PC-9 (cell line): ENCODE data around the gene IST1. TPM values are rescaled to one million over a fixed set of nuclear protein-coding genes. Genes with fewer than 3 reads are reported as not detected.

Experiments
- BruUV-seq: library from RNA; stranded (reverse); fragments of 400-500 nt; replicated peaks from 2 replicates; lab custom pipeline; 2021; lab: Mats Ljungman, UMichigan
- CTCF ChIA-PET: fragments of 300-600 bp; sonication (Branson Sonifier 250); formaldehyde crosslinking; loops from one replicate; lab custom pipeline; 2022; ENCODE audit warnings: antibody characterized with exemption; lab: Charles Lee
- POLR2A ChIA-PET: fragments of 300-600 bp; sonication (Branson Sonifier 250); formaldehyde crosslinking; loops from one replicate; lab custom pipeline; 2022; ENCODE audit warnings: antibody characterized with exemption; ENCODE audit not compliant: unreplicated experiment; lab: Charles Lee
- DNase-seq, 2 experiments: peaks; one replicate each; pipeline versions ENCODE4 v3.0.0 to v3.0.0-alpha.2; 2015 to 2022; ENCODE audit warnings: mixed read lengths in 1 of 2
- H2AFZ ChIP-seq: fragments of 200-600 bp; sonication (generic); 2 replicates; pipeline ENCODE4 v1.8.1; 2017; ENCODE audit warnings: antibody characterized with exemption
- H3F3A ChIP-seq: fragments of 200-600 bp; sonication (generic); 2 replicates; pipeline ENCODE4 v1.8.1; 2017; ENCODE audit warnings: antibody characterized with exemption, mild to moderate bottlenecking, low read depth; ENCODE audit not compliant: insufficient read depth
- H3K27ac ChIP-seq: fragments of 200-600 bp; sonication (generic); 2 replicates; pipeline ENCODE4 v1.6.1; 2016; ENCODE audit warnings: mixed run types
- H3K27me3 ChIP-seq: fragments of 200-600 bp; sonication (generic); 2 replicates; pipeline ENCODE4 v1.6.1; 2016; ENCODE audit warnings: low read depth, mixed run types; ENCODE audit not compliant: insufficient read depth
- H3K36me3 ChIP-seq: fragments of 200-600 bp; sonication (generic); 2 replicates; pipeline ENCODE4 v1.6.1; 2016; ENCODE audit warnings: low read depth, mixed run types
- H3K4me1 ChIP-seq: fragments of 200-600 bp; sonication (generic); replicated peaks from 2 replicates; pipeline ENCODE4 v1.6.1; 2016; ENCODE audit warnings: mixed run types; ENCODE audit not compliant: insufficient read depth
- H3K4me2 ChIP-seq: fragments of 200-600 bp; sonication (generic); 2 replicates; pipeline ENCODE4 v1.6.1; 2017; ENCODE audit warnings: mixed run types
- H3K4me3 ChIP-seq: fragments of 200-600 bp; sonication (generic); 2 replicates; pipeline ENCODE4 v1.6.1; 2016; ENCODE audit warnings: mixed run types
- H3K79me2 ChIP-seq: fragments of 200-600 bp; sonication (generic); 2 replicates; pipeline ENCODE4 v1.6.1; 2017; ENCODE audit warnings: low read depth, mixed run types
- H3K9me2 ChIP-seq: fragments of 200-600 bp; sonication (generic); 2 replicates; pipeline ENCODE4 v1.8.1; 2017; ENCODE audit warnings: mild to moderate bottlenecking; ENCODE audit not compliant: insufficient read depth
- H3K9me3 ChIP-seq: fragments of 200-600 bp; sonication (generic); 2 replicates; pipeline ENCODE4 v1.8.1; 2016; ENCODE audit warnings: low read depth; ENCODE audit not compliant: insufficient read depth
- H4K20me1 ChIP-seq: fragments of 200-600 bp; sonication (generic); 2 replicates; pipeline ENCODE4 v1.8.1; 2017; ENCODE audit not compliant: insufficient read depth
- EZH2 ChIP-seq: fragments of 200-600 bp; sonication (generic); IDR thresholded peaks from 2 replicates; pipeline ENCODE4 v1.8.0; 2017; ENCODE audit warnings: antibody characterized with exemption, low read depth
- intact Hi-C: fragments of 100-400 bp; cut with micrococcal nuclease; formaldehyde crosslinking; loops from one replicate; pipeline ENCODE4 v1.10.0; 2022; ENCODE audit not compliant: unreplicated experiment
- total RNA-seq: library from RNA; stranded (reverse); gene quantifications from 2 replicates; pipeline ENCODE4 v1.2.3, GENCODE V29; 2021
- TF ChIP-seq, protein P1 (sequence below): fragments of 200-600 bp; sonication (generic); conservative IDR thresholded peaks from 2 replicates; pipeline ENCODE4 v1.6.1; 2017; ENCODE audit warnings: mixed run types, antibody characterized with exemption, mild to moderate bottlenecking, moderate library complexity

The IST1 gene
- total RNA-seq, 1 experiment from 2014 or later, result 177 TPM

DNA sequence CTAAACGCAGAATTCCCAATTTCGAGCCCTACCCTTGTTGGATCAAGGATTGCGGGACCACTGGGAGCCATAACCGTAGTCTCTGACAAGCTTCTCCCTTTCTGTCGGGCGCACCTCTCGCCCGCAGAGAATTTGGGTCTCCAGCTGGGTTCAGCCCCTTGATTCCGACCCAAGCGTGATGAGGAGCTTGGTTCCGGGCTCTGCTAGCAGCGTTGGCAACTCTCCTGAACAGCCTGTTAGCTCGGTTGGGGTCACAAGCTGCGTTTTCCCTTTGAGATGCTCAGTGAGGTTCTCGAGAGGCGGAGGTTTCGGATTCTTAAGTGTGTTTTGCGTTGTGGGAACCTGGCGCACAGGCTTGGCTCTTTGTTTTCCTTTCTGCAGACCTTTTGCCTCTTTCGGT lies 48.9 kb upstream of the IST1 start:
- Histone ChIP-seq H3K27me3 (no peaks in the 10 kb centered on the region), H3K36me3 (peaks cover 8% of the 10 kb centered on the region; the same call in 1 of the 2 replicates), H3K9me2 (no peaks in the 10 kb centered on the region), H3K4me1 (peaks cover 9% of the 10 kb centered on the region), H3K27ac (peak overlapping the region; percentile 57), H3K4me2 (peak overlapping the region; percentile 97), H3F3A (peaks cover 7% of the 10 kb centered on the region; the same call in 1 of the 2 replicates), H2AFZ (peak overlapping the region; percentile 94), H3K9me3 (no peaks in the 10 kb centered on the region), H4K20me1 (no peaks in the 10 kb centered on the region), H3K79me2 (peaks cover 29% of the 10 kb centered on the region), H3K4me3 (peak overlapping the region; percentile 89)
- CTCF ChIA-PET, result interaction anchor here (1.1 kb wide), 1 partner anchor 115 kb away, joined by 4 read pairs; no protein-coding TSS in a partner anchor
- POLR2A ChIA-PET, result no interaction called here
- peak in 1 of 2 experiments; percentile 8 for DNase-seq
- intact Hi-C loops, result loop anchor here (2.0 kb wide), 1 partner anchor 36 kb away; no protein-coding TSS in a partner anchor
- BruUV-seq, result no TSS peak
- TF ChIP-seq, protein P1, sequence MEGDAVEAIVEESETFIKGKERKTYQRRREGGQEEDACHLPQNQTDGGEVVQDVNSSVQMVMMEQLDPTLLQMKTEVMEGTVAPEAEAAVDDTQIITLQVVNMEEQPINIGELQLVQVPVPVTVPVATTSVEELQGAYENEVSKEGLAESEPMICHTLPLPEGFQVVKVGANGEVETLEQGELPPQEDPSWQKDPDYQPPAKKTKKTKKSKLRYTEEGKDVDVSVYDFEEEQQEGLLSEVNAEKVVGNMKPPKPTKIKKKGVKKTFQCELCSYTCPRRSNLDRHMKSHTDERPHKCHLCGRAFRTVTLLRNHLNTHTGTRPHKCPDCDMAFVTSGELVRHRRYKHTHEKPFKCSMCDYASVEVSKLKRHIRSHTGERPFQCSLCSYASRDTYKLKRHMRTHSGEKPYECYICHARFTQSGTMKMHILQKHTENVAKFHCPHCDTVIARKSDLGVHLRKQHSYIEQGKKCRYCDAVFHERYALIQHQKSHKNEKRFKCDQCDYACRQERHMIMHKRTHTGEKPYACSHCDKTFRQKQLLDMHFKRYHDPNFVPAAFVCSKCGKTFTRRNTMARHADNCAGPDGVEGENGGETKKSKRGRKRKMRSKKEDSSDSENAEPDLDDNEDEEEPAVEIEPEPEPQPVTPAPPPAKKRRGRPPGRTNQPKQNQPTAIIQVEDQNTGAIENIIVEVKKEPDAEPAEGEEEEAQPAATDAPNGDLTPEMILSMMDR, result no peak
- no peak for TF ChIP-seq EZH2

DNA sequence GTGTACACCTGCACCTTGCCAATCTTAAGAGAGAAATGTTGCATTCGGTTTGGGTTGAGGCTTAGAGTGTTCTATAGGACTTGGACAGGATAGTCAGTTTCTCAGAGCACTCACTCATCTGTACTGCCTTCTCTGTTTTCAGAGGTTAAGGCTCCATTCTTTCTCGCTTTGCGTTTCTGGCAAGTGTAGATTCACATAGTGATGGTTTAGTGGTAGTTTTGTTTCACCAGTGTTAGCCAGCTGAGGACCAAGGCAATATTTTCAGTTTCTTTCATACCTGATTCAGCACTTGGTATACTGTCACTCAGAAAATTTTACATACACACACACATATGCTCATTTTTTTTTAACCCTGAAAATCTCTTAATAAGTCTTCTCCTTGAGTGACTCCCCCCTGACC lies 48.2 kb upstream of the IST1 start:
- Histone ChIP-seq H4K20me1 (no peaks in the 10 kb centered on the region), H3K4me1 (peaks cover 9% of the 10 kb centered on the region), H3K4me2 (peak overlapping the region; percentile 97), H3K27ac (no peak overlapping the region), H3K9me3 (no peaks in the 10 kb centered on the region), H3F3A (peaks cover 7% of the 10 kb centered on the region; the same call in 1 of the 2 replicates), H3K9me2 (no peaks in the 10 kb centered on the region), H3K36me3 (peaks cover 8% of the 10 kb centered on the region; the same call in 1 of the 2 replicates), H3K79me2 (peaks cover 29% of the 10 kb centered on the region), H2AFZ (no peak overlapping the region), H3K27me3 (no peaks in the 10 kb centered on the region), H3K4me3 (peak overlapping the region; percentile 89)
- no peak for TF ChIP-seq EZH2
- TF ChIP-seq, protein P1, result no peak
- DNase-seq, result no peak
- CTCF ChIA-PET, result interaction anchor here (1.1 kb wide), 1 partner anchor 114 kb away, joined by 4 read pairs; no protein-coding TSS in a partner anchor
- intact Hi-C loops, result loop anchor here (2.0 kb wide), 1 partner anchor 36 kb away; no protein-coding TSS in a partner anchor
- POLR2A ChIA-PET, result no interaction called here
- no TSS peak for BruUV-seq

DNA sequence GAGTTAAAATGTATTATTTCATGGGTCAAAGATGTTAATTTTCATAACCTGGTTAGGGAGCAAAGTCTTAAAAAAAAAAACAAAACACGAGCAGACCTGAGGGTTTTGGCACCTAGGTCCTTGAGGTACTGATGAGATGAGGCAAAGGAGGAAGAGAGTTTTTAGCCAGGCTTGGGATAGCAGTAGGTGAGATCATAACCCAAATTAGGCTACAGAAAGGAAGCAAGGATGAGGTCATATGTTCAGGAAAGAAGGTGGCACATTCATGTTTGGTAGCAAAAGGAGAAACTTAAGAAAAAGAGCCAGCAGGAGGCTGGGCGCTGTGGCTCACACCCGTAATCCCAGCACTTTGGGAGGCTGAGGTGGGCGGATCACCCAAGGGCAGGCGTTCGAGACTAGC lies 46.7 kb upstream of the IST1 start:
- peaks cover 29% of the 10 kb centered on the region for H3K79me2 ChIP-seq
- no peak for DNase-seq
- H3K4me2 ChIP-seq, result no peak overlapping the region
- ChIA-PET CTCF (no interaction called here), POLR2A (no interaction called here)
- H3K36me3 ChIP-seq, result peaks cover 8% of the 10 kb centered on the region; the same call in 1 of the 2 replicates
- no TSS peak for BruUV-seq
- TF ChIP-seq EZH2, result no peak
- TF ChIP-seq, protein P1, result no peak
- H2AFZ ChIP-seq, result no peak overlapping the region
- H3K9me2 ChIP-seq, result no peaks in the 10 kb centered on the region
- no peaks in the 10 kb centered on the region for H3K27me3 ChIP-seq
- intact Hi-C loops, result no loop called here
- H3K9me3 ChIP-seq, result no peaks in the 10 kb centered on the region
- peaks cover 4% of the 10 kb centered on the region; the same call in 1 of the 2 replicates for H3F3A ChIP-seq
- H3K27ac ChIP-seq, result no peak overlapping the region
- peaks cover 9% of the 10 kb centered on the region for H3K4me1 ChIP-seq
- no peak overlapping the region for H3K4me3 ChIP-seq
- no peaks in the 10 kb centered on the region for H4K20me1 ChIP-seq
